ENCODE results near the gene SLX4.
"Not testable (repeated sequence)": the region's sequence is repeated elsewhere in the genome, so short reads cannot be mapped to it uniquely, and the experiment has no call there.

Gene SLX4

DNA sequence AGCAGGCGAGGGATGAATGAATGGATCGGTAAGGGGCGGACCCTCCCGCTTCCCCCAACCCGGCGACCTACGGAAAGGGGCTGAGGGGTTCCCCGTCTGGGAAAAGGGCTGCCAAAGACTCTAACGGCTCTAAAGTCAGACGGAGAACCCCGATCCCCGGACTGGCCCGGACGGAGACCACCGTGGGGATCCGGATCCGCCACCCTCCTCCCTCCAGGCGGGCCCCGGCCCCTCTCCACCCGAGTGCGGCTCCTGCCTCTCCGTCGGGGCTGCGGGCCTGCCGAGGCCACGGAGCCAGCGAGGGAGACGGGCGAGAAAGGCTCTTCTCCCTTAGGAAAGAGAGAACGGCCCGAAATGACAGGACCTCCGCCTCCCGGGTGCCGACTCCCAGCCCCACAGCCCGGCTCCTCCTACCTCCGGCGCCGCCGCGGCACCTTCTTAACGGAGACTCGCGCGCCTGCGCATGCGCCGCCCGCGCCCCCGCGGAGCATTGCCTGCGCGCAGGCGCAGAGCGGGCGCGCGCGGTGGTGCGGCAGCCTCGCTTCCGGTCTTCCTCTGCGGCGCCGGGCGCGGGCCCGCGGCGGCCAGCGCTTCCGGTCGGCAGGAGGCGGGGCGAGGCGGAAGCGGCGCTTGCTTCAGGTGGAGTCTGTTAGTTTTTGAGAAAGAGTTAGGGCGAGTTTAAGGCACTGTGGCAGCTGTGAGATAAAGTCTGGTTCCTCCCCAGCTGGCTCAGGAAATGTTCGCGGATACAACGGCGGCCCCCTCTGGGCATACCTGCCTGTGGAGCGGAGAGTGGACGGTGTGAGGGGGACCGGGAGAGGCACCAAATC, at the start of gene SLX4:
Gene SLX4 (minus strand): TSS at position 461 of the 830 bp plus-strand sequence. CDS start 2,642 bp downstream, outside the sequence.
- DNase-seq, result peak; percentile 75

GRCh38 chr16:3659251-3659650, 47.8 kb upstream of the SLX4 start:
- DNase-seq, result no peak

DNA sequence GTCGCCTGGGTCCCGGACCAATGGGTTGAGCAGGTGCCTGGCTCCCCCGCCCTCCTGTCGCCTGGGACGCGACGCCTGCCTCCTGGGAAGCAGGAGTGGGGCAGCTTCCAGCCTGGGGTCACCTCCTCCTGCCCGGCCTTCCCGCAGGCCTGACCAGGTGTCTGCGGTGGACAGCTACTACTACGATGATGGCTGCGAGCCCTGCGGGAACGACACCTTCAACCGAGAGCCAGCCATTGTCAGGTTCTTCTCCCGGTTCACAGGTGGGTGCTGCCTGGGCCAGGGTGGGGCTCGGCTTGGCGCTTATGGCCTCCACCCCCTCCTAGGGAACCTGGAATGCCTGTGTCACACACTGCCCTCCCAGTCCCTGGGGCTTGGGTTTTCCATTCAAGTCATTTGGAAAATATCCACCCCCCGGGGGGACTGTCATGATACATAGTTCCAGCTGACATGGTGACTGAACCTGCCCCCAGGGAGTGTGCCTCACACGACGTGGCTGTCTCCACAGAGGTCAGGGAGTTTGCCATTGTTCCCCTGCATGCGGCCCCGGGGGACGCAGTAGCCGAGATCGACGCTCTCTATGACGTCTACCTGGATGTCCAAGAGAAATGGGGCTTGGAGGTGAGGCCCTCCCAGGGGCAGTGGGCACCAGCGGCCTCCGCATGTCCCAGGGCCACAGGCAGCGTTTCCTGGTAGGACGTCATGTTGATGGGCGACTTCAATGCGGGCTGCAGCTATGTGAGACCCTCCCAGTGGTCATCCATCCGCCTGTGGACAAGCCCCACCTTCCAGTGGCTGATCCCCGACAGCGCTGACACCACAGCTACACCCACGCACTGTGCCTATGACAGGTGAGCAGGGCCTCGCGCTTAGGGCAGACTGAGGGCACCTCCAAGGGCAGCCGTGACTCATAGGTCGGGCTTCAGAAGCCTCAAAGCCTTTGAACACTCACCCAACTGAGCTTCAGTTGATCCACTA, 45.4 kb upstream of the SLX4 start:
- DNase-seq, result no peak

DNA sequence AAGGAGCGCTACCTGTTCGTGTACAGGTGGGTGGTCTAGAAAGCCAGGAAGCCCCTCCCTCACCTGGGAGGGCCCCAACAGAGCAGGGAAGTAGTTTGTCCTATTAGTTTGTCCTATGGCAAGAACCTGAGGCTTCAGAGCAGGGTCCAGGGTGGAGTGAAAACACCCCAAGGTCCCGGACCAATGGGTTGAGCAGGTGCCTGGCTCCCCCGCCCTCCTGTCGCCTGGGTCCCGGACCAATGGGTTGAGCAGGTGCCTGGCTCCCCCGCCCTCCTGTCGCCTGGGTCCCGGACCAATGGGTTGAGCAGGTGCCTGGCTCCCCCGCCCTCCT, 44.7 kb upstream of the SLX4 start:
- not testable (repeated sequence) for DNase-seq

DNA sequence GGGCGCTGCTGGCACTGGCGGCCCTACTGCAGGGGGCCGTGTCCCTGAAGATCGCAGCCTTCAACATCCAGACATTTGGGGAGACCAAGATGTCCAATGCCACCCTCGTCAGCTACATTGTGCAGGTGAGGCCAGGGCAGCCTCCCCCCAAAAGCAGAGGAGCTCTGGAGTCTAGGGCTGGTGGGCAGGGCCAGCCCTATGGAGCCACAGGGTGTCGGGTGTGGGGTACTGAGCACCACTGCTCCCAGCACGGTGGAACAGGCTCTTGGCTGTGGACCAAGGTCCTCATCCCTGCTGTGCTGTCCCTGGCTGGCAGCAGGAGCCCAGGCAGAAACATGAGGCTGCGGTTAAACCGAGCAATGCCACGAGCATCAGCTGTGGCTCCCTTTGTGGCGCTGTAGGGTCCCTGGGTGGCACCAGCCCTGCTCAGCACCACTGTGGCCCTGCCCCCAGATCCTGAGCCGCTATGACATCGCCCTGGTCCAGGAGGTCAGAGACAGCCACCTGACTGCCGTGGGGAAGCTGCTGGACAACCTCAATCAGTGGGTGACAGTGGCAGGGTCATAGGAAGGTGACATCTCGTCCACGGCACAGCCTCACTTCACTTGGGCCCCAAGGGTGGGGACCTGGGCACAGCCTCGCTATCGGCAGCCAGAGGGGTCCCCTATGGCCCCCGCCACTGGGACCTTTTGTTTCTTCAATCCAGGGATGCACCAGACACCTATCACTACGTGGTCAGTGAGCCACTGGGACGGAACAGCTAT, 44.2 kb upstream of the SLX4 start:
- no peak for DNase-seq

DNA sequence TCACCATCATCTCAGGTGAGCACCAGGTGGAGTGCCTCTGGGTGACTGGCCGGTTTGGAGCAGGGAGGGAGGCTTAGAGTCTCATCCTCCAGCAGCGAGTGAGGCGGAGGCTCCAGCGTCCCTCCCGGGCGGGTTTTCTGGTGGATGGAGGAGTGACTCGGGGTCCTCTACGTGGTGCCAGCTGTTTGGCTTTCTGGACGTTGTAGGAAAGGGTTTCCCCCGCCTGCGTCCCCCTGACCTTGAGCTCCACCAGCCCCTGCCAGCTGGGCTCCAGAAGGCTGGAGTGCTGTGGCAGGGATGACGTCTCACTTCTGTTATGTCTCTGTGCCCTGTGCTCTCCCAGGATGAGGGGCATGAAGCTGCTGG, 43.6 kb upstream of the SLX4 start:
- no peak for DNase-seq

DNA sequence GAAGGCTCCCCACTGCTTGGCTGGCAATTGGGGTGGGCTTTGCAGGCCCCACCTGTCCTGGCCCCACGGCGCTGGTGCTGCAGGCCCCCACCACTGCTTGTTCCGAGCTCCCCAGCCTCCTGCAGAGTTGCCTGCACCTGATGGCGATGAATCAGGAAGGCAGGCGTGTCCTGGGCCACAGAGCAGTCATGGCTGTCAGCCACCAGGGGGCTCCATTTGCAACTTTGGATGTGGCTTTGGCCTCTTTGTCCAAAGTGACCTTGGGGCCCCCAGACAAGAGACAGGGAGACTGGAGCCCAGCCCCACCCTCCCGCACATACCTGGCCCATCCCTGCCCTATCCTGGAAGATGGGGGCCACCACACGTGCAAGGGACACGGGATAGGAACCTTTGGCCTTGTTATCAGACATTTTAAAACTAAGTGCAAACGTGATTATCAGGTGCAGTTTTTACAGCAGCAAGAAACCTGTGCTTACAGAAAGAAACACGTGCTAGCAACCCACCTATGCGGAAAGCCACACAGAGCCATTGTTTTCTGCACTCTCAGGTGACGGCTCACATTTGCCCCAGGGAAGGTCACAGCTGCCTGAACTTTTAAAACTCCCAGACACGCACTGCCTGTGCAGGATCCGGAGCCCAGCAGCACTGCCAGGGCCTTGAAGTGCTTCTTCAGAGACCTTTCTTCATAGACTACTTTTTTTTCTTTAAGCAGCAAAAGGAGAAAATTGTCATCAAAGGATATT, 43.0 kb upstream of the SLX4 start, which contains the start of gene DNASE1:
Gene DNASE1 (plus strand): TSS at position 443 of the 743 bp plus-strand sequence. CDS start 683 bp downstream, outside the sequence.
- peak; percentile 5 for DNase-seq

DNA sequence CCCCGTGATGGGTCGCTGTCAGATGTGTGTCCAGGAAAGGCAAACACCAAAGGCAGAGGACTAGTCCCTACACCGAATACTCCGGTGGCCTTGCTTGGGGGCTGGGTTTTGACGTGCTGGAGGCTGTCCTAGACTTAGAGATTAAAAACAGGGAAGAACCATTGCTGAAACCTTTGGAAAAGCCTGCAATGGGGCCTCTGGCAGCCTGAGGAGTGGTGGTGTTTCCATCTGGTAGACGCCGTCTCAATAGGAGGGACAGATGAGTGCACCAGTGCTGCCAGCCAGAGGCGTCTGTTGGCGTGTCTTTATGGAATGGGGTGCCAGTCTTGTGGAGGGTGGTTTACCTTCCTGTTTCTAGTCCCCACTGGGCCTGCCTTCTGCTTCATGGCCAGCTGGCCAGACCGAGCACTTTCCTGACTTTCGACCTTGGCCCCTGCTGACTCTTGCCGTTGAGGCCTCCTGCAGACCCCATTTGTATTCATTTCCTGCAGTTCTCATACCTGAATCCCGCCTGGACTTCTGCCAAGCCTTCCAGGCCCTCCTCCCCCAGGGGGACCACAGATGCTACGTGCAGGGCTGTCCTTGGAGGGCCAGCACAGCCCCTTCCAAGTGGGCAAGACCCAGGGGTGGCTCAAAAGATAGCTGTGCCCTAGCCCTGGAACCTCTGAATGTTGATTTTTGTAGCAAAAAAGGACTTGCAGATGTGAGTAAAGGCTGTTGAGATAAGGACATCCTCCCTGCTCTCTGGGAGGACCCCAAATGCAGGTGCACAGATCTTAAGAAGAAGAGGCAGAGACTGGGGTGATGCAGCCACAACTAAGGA, 41.2 kb upstream of the SLX4 start:
- DNase-seq, result peak; percentile 6

GRCh38 chr16:3651461-3652372, 40.3 kb upstream of the SLX4 start:
- no peak for DNase-seq

DNA sequence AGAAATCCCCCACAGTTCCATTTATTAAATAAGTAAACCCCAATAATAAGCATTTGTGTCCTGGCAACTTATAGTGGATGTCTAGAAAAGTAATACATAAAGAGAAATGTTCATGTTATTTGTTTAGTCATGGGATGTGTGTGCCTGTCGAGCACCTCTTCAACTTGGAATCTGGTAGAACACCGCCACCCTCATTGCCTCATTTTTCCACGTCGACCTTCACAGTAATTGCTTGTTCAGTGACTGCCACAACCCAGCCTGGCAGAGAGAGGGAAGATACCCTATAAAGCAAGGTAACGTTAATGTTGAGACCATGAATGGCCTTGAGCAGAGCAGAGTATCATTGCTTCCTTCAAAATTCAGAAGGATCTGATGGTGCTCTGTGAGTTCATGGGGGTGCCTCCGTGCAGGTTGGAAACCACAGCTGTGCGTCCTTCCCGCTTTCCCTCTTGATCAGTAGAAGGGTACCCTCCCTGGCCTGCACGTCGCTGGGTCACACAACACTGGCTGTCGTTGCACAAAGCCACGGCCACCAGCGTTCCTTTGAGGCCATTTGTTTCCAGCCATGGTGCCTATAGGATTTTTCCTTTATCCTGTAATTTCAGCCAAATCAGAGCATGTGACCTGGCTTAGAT, 39.3 kb upstream of the SLX4 start:
- DNase-seq, result no peak

DNA sequence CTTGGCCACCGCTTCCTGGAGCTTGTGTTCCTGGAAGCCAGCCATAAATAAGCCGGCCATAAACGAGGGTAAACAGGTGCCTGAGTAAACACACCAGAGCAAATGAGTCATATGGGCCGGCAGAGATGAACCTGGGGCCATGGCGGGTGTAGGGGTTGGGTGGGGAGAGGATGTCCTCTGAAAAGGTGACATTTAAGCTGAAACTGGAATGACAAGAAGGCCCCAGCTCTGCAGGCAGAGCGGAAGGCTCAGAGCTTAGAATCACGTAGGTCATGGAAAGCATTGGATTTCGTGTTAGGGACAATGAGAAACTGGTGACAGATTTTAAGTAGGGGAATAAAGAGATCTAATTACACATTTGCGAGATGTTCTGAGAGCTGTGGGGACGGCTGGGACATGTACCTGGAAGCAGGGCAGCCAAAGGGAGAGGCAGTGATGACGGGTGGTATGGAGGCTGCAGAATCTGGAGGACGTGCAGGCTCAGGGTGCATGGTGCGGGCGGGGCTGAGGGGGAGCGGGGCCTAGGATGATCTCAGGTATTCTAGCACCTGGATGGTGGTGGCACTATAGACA, 35.0 kb upstream of the SLX4 start:
- no peak for DNase-seq

DNA sequence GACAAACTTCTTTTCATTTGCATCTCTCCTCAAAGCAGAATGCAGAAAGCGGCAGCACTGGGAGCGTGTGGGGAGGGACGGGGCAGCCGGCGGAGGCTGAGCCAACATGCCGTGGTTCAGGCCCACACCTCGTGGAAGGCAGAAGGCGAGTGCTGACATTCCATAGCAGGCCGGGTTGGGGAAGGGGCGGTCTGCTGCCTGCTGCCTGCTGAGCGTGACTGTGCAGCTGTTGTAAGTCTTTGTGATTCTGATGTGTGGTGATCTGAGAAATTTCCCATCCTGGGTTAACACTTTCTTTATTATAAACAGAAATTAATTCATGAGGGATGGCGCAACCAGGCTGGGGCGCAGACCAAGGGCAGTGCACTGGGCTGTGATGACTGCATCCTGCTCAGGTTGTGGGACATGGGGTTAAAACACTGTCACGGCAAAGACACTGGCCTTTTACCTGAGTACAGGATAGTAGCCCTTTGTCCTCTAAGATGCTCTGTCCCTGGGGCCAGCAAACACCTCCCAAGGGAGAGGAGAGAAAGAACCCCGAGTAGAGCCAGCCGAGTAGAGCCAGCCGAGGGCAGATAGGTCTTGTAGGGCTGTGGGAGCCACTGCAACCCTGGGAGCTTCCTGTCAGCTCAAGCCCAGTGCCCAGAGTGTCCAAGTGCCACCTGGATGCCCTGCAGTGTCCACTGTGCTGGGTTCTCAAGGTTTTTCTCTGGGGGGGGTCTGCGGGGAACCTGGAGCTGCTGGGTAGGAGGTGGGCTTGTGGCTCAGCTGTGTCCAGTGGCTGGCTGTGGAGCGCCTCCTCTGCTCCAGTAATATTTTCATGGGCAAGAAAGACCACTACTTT, 34.3 kb upstream of the SLX4 start:
- DNase-seq, result no peak

GRCh38 chr16:3645108-3645503, 33.7 kb upstream of the SLX4 start:
- DNase-seq, result no peak

- no peak for DNase-seq
Observed at GRCh38 chr16:3643095-3643730, 31.8 kb upstream of the SLX4 start.

GRCh38 chr16:3642397-3643094, 31.1 kb upstream of the SLX4 start:
- DNase-seq, result no peak

DNA sequence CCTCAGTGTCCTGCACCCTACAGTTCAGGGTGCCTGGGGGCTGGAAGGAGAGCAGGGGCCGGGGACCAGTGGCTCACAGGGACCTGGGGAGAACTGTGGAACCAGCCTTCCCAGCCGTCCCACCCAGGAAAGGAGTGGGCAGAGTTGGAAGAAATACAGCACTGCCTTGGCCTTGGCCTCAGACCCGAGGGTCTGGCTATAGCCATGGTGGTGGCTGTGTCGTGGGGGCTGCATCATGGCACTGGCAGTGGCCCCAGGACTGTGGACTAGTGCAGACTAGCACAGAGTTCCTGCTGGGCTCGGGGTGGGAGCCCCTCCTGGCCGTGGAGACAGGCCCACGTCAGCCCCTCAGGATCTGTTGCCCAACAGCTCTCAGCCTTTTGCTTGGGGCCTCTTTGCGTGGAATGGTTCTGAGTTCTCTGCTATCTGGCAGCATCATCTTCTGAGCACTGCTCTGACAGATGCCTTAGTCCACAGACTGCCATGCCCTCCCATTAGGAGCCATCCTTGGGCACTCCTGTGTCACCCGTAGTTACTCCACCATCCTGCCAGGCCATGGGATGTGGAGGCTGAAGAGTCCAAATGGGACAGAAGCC, 30.5 kb upstream of the SLX4 start:
- DNase-seq, result no peak

Measured in NCI-H446 treated with DMSO at 0.1 percent for 48 hours (cell line).